Measurements from ENCODE around the gene UBTF.

DNA sequence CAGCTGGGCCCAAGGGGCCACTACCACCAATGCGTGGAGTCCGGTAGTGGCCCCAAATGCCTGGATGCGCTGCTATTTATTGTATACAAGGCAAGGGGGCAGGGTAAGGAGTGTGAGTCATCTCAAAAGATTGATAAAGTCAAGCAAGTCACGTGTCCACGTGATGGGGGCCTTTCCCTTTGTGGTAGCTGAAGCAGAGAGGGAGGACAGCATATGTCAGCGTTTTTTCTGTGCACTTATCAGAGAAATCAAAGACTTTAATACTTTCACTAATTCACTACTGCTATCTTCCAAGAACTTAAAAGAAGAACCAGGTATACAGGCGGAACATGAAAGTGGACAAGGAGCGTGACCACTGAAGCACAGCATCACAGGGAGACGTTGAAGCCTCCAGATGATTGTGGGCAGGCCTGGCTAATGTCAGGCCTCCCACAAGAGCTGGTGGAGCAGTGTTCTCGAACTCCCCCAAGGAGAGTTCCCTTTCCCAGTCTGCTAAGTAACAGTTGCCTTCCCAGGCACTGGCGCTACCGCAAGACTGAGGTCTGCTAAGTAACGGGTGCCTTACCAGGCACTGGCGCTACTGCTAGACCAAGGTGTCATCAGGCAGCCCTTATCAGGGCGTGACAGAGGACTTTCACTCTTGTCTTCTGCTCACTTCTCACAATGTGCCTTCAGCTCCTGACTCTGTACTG is 59.8 kb downstream of the UBTF start:
- TF ChIP-seq, protein P1, sequence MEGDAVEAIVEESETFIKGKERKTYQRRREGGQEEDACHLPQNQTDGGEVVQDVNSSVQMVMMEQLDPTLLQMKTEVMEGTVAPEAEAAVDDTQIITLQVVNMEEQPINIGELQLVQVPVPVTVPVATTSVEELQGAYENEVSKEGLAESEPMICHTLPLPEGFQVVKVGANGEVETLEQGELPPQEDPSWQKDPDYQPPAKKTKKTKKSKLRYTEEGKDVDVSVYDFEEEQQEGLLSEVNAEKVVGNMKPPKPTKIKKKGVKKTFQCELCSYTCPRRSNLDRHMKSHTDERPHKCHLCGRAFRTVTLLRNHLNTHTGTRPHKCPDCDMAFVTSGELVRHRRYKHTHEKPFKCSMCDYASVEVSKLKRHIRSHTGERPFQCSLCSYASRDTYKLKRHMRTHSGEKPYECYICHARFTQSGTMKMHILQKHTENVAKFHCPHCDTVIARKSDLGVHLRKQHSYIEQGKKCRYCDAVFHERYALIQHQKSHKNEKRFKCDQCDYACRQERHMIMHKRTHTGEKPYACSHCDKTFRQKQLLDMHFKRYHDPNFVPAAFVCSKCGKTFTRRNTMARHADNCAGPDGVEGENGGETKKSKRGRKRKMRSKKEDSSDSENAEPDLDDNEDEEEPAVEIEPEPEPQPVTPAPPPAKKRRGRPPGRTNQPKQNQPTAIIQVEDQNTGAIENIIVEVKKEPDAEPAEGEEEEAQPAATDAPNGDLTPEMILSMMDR (IDR thresholded peaks at IDR 0.05) = no peak
- no peak for TF ChIP-seq POLR2A (IDR thresholded peaks at IDR 0.05)
- no peak for TF ChIP-seq EP300 (IDR thresholded peaks at IDR 0.05)
